HEK293 (cell line): ENCODE measurements around the gene BCAS3.

Source experiments
- TCF7L2 ChIP-seq: IDR thresholded peaks from 2 replicates; pipeline ENCODE4 v1.6.1; 2011; ENCODE audit warnings: low read depth, mild to moderate bottlenecking, inconsistent platforms, low read length, moderate library complexity, borderline replicate concordance
- ZBTB20 ChIP-seq: fragments of 450-650 bp; formaldehyde crosslinking; IDR thresholded peaks from 2 replicates; pipeline ENCODE4 v1.5.1; 2016; ENCODE audit warnings: missing biosample characterization, missing genetic modification characterization
- ZNF132 ChIP-seq: fragments of 450-650 bp; formaldehyde crosslinking; IDR thresholded peaks from 2 replicates; pipeline ENCODE4 v1.5.1; 2017; ENCODE audit warnings: missing biosample characterization, missing genetic modification characterization, borderline replicate concordance
- ZNF248 ChIP-seq: fragments of 450-650 bp; formaldehyde crosslinking; IDR thresholded peaks from 2 replicates; pipeline ENCODE4 v1.5.1; 2017; ENCODE audit warnings: missing biosample characterization, missing genetic modification characterization
- ZNF596 ChIP-seq: fragments of 450-650 bp; IDR thresholded peaks from 2 replicates; pipeline ENCODE4 v1.5.0; 2018; ENCODE audit warnings: missing biosample characterization, mild to moderate bottlenecking, missing genetic modification characterization, moderate library complexity
- ZNF747 ChIP-seq: fragments of 450-650 bp; formaldehyde crosslinking; IDR thresholded peaks from 2 replicates; pipeline ENCODE4 v1.5.1; 2016; ENCODE audit warnings: missing biosample characterization, missing genetic modification characterization
- ZNF785 ChIP-seq: fragments of 450-650 bp; formaldehyde crosslinking; IDR thresholded peaks from 2 replicates; pipeline ENCODE4 v1.5.1; 2016; ENCODE audit warnings: missing biosample characterization, missing genetic modification characterization
- TF ChIP-seq, protein P1 (sequence below): fragments of 450-650 bp; formaldehyde crosslinking; IDR thresholded peaks from 2 replicates; pipeline ENCODE4 v1.5.1; 2017; ENCODE audit warnings: missing biosample characterization, missing genetic modification characterization
- TF ChIP-seq, protein P2 (sequence below): fragments of 450-650 bp; formaldehyde crosslinking; IDR thresholded peaks from 2 replicates; pipeline ENCODE4 v1.5.1; 2016; ENCODE audit warnings: missing biosample characterization, missing genetic modification characterization

DNA sequence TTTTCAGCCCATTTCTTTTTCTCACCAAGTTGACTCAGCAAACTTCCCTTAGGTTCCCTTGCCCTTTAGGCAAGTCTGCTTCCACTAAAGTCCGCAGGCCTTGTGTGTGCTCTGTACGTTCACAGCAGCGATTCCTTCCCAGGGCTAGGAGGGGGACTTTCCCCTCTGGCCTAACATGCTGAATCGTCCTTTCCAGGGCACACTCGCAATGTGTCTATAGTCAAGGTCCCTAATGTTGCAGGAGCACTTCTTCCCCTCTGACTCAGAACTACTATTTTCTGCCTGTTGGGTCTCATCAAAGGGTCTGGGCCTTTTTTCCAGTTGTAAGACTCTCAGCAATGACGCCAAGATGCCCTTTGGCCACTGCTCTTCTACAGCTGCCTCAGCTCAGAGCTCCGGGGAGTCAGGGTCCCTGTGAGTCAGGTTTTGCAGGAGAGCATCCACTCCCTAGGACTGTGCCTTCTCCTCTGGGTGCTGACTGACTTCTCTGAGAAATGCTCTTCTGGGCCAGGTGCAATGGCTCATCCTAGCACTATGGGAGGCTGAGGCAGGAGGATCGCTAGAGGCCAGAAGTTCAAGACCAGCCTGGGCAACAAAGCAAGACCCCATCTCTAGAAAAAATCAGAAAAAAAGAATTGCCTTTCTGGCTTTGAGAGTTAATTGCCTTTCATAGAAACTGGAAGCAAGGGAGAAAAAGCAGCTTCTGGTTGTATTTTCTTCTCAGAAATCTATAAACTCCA, 657.6 kb downstream of the BCAS3 start:
- TF ChIP-seq ZNF747 (tag by site-specific recombination) = no peak
- TF ChIP-seq ZNF596 (tag by site-specific recombination) = no peak
- TF ChIP-seq ZNF785 (tag by site-specific recombination) = no peak
- no peak for TF ChIP-seq TCF7L2
- no peak for TF ChIP-seq ZNF248 (tag by site-specific recombination)
- TF ChIP-seq, protein P1, sequence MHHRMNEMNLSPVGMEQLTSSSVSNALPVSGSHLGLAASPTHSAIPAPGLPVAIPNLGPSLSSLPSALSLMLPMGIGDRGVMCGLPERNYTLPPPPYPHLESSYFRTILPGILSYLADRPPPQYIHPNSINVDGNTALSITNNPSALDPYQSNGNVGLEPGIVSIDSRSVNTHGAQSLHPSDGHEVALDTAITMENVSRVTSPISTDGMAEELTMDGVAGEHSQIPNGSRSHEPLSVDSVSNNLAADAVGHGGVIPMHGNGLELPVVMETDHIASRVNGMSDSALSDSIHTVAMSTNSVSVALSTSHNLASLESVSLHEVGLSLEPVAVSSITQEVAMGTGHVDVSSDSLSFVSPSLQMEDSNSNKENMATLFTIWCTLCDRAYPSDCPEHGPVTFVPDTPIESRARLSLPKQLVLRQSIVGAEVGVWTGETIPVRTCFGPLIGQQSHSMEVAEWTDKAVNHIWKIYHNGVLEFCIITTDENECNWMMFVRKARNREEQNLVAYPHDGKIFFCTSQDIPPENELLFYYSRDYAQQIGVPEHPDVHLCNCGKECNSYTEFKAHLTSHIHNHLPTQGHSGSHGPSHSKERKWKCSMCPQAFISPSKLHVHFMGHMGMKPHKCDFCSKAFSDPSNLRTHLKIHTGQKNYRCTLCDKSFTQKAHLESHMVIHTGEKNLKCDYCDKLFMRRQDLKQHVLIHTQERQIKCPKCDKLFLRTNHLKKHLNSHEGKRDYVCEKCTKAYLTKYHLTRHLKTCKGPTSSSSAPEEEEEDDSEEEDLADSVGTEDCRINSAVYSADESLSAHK = no peak
- TF ChIP-seq ZBTB20 (tag by site-specific recombination) = no peak
- TF ChIP-seq, protein P2, sequence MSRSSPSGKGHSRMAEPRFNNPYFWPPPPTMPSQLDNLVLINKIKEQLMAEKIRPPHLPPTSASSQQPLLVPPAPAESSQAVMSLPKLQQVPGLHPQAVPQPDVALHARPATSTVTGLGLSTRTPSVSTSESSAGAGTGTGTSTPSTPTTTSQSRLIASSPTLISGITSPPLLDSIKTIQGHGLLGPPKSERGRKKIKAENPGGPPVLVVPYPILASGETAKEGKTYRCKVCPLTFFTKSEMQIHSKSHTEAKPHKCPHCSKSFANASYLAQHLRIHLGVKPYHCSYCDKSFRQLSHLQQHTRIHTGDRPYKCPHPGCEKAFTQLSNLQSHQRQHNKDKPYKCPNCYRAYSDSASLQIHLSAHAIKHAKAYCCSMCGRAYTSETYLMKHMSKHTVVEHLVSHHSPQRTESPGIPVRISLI (tag by site-specific recombination) = no peak
- no peak for TF ChIP-seq ZNF132 (tag by site-specific recombination)
